ENCODE data around the gene RNF126. TPM values are rescaled to one million over a fixed set of nuclear protein-coding genes. Genes with fewer than 3 reads are reported as not detected.
A peak's percentile ranks its signal among the peaks of the same experiment; 100 is the strongest.
"Not testable (repeated sequence)": the region's sequence is repeated elsewhere in the genome, so short reads cannot be mapped to it uniquely, and the experiment has no call there.

RNF126 gene
- total RNA-seq, 1 experiment from 2014 or later = 23.5 TPM

DNA sequence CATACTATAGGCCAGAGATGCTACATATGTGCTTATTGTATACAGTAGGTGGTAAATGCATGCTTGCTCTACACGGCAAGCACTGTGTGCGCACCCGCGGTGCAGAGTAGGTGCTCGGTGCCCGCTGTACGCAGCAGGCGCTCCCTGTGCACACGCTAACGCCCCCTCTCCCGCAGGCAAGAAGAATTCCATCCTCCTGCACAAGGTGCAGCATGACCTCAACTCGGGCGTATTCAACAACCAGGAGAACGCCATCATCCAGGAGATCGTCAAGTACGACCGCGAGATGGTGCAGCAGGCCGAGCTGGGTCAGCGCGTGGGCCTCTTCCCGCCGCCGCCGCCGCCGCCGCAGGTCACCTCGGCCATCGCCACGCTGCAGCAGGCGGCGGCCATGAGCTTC is 47.4 kb downstream of the RNF126 start:
- Histone ChIP-seq H3K27me3 (no peaks in the 10 kb centered on the region), H3K36me3 (no peaks in the 10 kb centered on the region; the same call in 1 of the 2 replicates), H3K9me3 (no peaks in the 10 kb centered on the region), H3K4me3 (no peak overlapping the region)
- no peak for DNase-seq

GRCh38 chr19:613732-614567 is 49.1 kb downstream of the RNF126 start:
- Histone ChIP-seq H3K36me3 (no peaks in the 10 kb centered on the region), H3K27me3 (no peaks in the 10 kb centered on the region), H3K9me3 (no peaks in the 10 kb centered on the region), H3K4me3 (no peak overlapping the region)
- no peak for DNase-seq

DNA sequence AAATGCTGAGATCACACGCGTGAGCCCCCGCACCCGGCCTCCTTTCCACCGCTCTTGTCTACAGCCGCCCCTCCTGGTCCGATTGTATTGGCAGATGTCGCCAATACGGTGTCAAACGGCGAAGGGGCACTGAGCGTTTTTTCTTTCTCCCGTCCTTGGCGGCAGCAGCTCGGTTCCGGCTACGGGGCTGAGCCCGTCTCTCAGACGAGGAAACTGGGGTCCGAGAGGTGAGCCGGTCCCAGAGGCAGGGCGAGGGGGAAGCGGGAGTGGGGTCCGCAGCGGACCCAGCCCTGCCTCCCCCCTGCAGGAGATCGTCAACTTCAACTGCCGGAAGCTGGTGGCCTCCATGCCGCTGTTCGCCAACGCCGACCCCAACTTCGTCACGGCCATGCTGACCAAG is 50.1 kb downstream of the RNF126 start:
- no peaks in the 10 kb centered on the region for H3K9me3 ChIP-seq
- DNase-seq = no peak
- no peak overlapping the region for H3K4me3 ChIP-seq
- H3K27me3 ChIP-seq = no peaks in the 10 kb centered on the region
- no peaks in the 10 kb centered on the region for H3K36me3 ChIP-seq

DNA sequence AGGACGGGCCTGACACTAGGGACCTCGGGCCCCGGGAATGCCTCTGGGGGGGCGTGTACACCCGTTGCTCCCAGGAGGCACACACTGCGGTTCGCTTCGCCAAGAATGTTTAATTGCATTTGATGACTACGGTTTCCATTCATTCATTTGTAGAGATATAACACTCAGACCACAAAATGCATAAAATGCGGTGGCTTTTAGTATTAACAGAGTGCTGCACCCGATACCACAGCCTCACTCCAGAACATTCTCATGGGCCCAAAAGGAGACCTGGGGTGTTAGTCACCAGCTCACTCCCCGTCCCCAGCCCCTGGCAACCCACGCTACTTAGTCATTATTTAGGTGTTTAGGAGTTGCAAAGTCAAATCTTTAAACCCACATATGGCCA is 51.5 kb downstream of the RNF126 start:
- Histone ChIP-seq H3K4me3 (no peak overlapping the region), H3K36me3 (no peaks in the 10 kb centered on the region), H3K27me3 (no peaks in the 10 kb centered on the region), H3K9me3 (no peaks in the 10 kb centered on the region)
- DNase-seq = peak; percentile 35

DNA sequence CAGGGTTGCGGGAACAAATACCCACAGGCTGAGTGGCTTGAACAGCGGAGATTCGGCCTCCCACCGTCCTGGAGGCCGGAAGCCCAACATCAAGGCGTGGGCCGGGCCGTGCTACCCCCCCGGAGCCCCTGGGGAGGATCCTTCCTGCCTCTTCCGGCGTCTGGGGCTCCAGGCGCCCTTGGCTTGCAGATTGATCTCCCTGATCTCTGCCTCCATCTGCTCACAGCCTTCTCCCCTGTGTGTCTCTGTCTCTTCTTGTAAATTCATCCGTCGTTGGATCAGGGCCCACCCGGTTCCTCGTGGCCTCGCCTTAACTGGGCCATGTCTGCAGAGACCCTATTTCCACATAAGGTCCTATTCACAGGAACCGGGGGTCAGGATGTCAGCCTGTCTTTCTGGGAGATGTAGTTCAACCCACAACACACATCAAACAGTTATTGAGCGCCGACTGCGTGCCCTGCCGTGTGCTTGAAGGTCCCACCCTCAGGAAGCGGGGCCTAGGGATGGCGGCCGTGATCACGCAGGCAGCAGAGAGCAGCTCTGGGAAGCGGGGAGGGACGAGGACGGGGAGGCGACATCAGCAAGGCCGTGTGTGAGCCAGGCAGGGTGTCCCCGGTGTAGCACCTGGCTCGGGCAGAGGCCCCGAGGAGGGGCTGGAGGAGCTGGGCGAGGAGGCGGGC is 52.1 kb downstream of the RNF126 start:
- Histone ChIP-seq H3K9me3 (no peaks in the 10 kb centered on the region), H3K27me3 (no peaks in the 10 kb centered on the region), H3K36me3 (no peaks in the 10 kb centered on the region), H3K4me3 (no peak overlapping the region)
- no peak for DNase-seq

- Histone ChIP-seq H3K27me3 (no peaks in the 10 kb centered on the region), H3K36me3 (no peaks in the 10 kb centered on the region), H3K4me3 (no peak overlapping the region), H3K9me3 (no peaks in the 10 kb centered on the region)
- DNase-seq = no peak
Observed at GRCh38 chr19:610071-610800, 52.8 kb downstream of the RNF126 start.

- Histone ChIP-seq H3K4me3 (no peak overlapping the region), H3K9me3 (no peaks in the 10 kb centered on the region), H3K27me3 (no peaks in the 10 kb centered on the region), H3K36me3 (no peaks in the 10 kb centered on the region)
- DNase-seq = no peak
Observed at GRCh38 chr19:609004-609346, 54.0 kb downstream of the RNF126 start.

DNA sequence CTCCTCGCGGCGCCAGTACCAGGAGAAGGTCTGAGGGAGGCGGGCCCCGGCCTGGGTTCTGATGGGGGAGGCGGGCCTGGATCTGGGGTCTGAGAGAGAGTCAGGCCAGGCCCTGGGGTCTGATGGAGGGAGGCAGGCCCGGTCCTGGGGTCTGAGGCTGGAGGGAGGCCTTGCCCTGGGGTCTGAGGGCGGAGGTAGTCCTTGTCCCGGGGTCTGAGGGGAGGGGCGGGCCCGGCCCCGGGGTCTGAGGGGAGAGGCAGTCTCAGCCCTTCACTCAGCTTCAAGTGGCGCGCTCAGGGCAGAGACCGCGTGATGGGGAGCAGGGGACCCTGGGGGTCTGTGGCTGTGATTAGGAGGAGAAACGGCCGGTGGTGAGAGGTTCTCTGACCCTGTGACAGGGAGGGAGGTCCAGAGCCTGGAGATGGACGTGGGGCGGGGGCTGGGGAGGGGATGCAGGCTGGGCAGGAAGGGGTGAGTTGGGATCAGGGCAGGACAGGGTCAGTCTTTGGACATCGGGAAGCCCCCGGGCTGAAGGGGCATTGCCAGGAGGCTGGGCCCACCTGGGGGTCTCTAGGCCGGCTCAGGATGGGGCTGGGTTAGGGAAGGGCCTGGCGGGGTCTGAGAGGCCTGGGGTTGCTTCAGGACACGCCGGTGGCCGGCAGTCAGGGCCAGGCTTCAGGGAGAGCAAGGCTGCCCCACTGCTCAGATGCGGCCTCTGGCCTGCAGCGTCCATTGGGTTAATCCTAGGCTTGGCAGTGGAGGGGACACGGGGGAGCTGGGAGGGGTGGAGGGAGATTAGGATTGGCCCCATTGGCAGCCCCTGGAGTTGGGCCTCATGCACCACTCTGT is 54.6 kb downstream of the RNF126 start:
- H3K27me3 ChIP-seq = no peaks in the 10 kb centered on the region
- H3K36me3 ChIP-seq = no peaks in the 10 kb centered on the region
- no peaks in the 10 kb centered on the region for H3K9me3 ChIP-seq
- H3K4me3 ChIP-seq = no peak overlapping the region
- no peak for DNase-seq

DNA sequence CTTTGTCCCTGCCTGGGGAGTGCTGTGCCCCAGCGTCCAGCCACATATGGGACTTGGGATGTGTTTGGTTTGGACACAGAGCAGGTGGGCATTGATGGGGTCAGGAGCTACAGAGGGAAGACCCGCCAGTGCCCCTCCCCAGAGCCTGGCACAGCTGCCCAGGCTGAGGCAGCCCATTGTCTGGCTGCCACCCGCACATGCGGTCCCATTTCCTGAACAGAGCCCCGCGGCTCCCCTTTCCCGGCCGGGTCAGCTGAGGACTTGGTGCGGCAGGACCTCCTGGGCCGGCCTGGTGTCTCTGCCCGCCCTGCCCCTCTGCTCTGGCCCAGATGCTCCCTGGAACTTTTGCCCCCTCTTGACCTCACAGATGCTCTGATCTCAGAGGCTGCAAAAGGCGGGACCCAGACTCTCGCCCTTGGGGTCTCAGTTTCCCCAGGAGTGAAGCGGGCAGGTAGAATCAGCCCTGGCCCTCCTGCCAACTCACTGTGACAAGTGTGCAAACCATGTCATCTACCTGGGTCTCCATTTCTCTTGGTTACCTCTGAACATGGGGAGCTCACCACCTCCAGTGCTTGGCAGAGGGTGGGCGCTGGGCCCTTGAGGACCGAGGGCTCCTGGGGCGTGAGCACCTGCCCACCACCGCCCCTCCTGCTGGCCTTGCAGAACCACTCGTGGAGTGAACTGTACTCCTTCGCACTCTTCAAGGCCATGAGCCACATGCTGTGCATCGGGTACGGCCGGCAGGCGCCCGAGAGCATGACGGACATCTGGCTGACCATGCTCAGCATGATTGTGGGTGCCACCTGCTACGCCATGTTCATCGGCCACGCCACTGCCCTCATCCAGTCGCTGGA is 55.5 kb downstream of the RNF126 start:
- DNase-seq = no peak
- Histone ChIP-seq H3K27me3 (no peaks in the 10 kb centered on the region), H3K4me3 (no peak overlapping the region), H3K9me3 (no peaks in the 10 kb centered on the region), H3K36me3 (no peaks in the 10 kb centered on the region)

DNA sequence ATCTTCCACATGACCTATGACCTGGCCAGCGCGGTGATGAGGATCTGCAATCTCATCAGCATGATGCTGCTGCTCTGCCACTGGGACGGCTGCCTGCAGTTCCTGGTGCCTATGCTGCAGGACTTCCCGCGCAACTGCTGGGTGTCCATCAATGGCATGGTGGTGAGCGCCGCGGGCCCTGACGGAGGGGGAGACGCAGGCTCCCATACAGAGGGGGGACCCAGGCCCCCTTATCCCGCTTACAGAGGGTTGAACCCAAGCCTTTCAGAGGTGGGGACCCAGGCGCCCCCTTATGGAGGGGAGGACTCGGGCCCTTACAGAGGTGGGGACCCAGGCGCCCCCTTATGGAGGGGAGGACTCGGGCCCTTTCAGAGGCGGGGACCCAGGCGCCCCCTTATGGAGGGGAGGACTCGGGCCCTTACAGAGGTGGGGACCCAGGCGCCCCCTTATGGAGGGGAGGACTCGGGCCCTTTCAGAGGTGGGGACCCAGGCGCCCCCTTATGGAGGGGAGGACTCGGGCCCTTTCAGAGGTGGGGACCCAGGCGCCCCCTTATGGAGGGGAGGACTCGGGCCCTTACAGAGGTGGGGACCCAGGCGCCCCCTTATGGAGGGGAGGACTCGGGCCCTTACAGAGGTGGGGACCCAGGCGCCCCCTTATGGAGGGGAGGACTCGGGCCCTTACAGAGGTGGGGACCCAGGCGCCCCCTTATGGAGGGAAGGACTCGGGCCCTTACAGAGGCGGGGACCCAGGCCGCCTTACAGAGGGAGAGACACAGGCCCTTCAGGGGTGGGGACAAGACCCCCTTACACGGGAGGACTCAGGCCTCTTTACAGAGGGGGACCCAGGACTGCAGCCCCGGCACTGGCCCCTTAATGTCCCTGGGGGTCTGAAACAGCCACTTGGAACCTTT is 57.7 kb downstream of the RNF126 start:
- H3K27me3 ChIP-seq, H3K4me3 ChIP-seq, H3K36me3 ChIP-seq, H3K9me3 ChIP-seq: not testable (repeated sequence)
- DNase-seq = peak; percentile 18

DNA sequence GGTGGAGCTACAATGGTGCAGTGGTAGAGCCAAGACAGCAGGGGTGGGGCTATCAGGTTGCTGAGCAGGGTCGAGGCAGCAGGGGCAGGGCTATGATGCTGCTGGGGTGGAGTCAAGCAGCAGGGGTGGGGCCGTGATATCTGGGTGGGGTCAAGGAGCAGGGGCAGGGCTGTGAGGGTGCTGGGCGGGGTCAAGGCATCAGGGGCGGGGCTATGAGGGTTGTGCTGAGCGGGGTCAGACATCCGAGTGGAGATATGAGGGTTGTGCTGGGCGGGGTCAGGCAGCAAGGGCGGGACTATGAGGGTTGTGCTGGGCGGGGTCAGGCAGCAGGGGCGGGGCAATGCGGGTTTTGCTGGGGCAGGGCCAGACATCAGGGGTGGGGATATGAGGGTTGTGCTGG is 58.7 kb downstream of the RNF126 start:
- H3K36me3 ChIP-seq = no peaks in the 10 kb centered on the region
- DNase-seq = no peak
- H3K9me3 ChIP-seq = no peaks in the 10 kb centered on the region
- H3K27me3 ChIP-seq = no peaks in the 10 kb centered on the region
- no peak overlapping the region for H3K4me3 ChIP-seq

GRCh38 chr19:603779-604178 is 59.2 kb downstream of the RNF126 start:
- DNase-seq, H3K27me3 ChIP-seq, H3K9me3 ChIP-seq, H3K4me3 ChIP-seq, H3K36me3 ChIP-seq: not testable (repeated sequence)

- not testable (repeated sequence) for DNase-seq
Observed at GRCh38 chr19:603302-603639, 59.7 kb downstream of the RNF126 start.

DNA sequence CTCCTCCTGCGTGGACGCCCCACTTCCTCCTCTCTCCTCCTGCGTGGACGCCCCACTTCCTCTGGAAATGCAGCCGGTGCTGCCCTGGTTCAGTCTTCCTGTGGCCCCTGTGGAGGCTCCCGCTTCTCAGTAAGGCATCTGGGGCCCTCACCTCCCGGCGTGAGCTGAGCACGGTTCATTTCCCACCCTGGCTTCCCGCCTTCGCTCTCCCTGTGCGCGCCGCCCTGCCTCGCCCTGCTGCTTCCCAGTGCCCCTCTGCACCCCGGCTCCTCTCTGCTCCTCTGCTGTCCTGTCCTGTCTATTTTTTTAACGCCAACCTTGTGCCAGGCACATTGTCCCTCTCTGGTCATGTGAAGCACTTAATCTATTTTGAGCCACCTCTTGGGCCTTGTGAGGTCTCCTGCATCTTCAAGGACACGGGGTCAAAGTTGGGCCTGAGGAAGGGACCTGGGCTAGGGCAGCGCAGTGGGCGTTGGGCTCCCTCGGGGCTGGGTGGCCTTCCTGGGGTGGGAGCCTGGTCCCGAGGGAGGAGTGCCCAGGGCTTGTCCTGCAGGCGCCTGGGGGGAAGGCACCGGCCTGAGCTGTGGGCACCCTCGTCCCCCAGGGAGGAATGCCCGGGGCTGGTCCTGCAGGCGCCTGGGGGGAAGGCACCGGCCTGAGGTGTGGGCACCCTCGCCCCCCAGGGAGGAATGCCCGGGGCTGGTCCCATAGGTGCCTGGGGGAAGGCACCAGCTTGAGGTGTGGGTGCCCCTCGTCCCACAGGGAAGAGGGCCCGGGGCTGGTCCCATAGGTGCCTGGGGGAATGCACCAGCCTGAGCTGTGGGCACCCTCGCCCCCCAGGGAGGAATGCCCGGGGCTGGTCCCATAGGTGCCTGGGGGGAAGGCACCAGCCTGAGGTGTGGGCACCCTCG is 60.4 kb downstream of the RNF126 start:
- H3K36me3 ChIP-seq = no peaks in the 10 kb centered on the region
- no peak for DNase-seq
- no peak overlapping the region for H3K4me3 ChIP-seq
- no peaks in the 10 kb centered on the region for H3K9me3 ChIP-seq
- no peaks in the 10 kb centered on the region for H3K27me3 ChIP-seq

More at GRCh38 chr19:603302-603639, 59.7 kb downstream of the RNF126 start:
- not testable (repeated sequence) for H3K4me3 ChIP-seq, H3K36me3 ChIP-seq, H3K9me3 ChIP-seq, H3K27me3 ChIP-seq

Measured in MG63 (cell line).